Testis (tissue), 3 donors: ENCODE data around the gene KRTAP19-7. TPM values are rescaled to one million over a fixed set of nuclear protein-coding genes. Genes with fewer than 3 reads are reported as not detected.

Experiments
- DNase-seq: peaks from one replicate; pipeline ENCODE4 v3.0.0-alpha.2; 2019
- H3K27ac ChIP-seq, 2 donors: fragments of 200-600 bp; sonication (generic); one replicate each; pipeline ENCODE4 v1.5.1; 2019
- H3K27me3 ChIP-seq: fragments of 200-600 bp; sonication (generic); one replicate; pipeline ENCODE4 v1.5.1; 2019
- H3K36me3 ChIP-seq: fragments of 200-600 bp; sonication (generic); one replicate; pipeline ENCODE4 v1.5.1; 2017; ENCODE audit warnings: low read depth; ENCODE audit errors: missing control alignments
- H3K4me1 ChIP-seq: fragments of 200-600 bp; sonication (generic); one replicate; pipeline ENCODE4 v1.5.1; 2019
- H3K4me3 ChIP-seq, 2 donors: fragments of 200-600 bp; sonication (generic); one replicate each; pipeline ENCODE4 v1.5.1; 2017 to 2019
- H3K9me3 ChIP-seq: fragments of 200-600 bp; sonication (generic); one replicate; pipeline ENCODE4 v1.5.1; 2017
- POLR2A ChIP-seq: fragments of 450-650 bp; IDR thresholded peaks from one replicate; pipeline ENCODE4 v1.6.1; 2017; ENCODE audit warnings: antibody characterized with exemption, mild to moderate bottlenecking, moderate library complexity
- WGBS, 2 donors: methylation state at CpG; one replicate each; pipeline ENCODE4 v1.1.5; 2018; 5-methylcytosine and 5-hydroxymethylcytosine counted together
- intact Hi-C: fragments of 100-400 bp; cut with DNase I; formaldehyde crosslinking; loops from one replicate; pipeline ENCODE4 v1.15.1; 2023; ENCODE audit warnings: low total_unique reads
- polyA plus RNA-seq: library from polyadenylated mRNA; stranded (reverse); fragments of 350-450 nt; fragmentation: Illumina TruSeq; extraction: RNeasy Lipid Tissue Mini Kit (QIAGEN cat#74804); gene quantifications from one replicate; pipeline ENCODE4 v1.2.3, GENCODE V29; 2014; ENCODE audit warnings: low read depth, low replicate concordance; ENCODE audit not compliant: insufficient read depth
- total RNA-seq, 2 donors: library from RNA; depleted of rRNA; stranded (reverse); fragments of >200 nt; gene quantifications; one replicate each; pipeline ENCODE4 v1.2.3, GENCODE V29; 2016
- TF ChIP-seq, protein P1 (sequence below), 3 experiments: fragments of 450-650 bp in 2 of 3; fragments of 200-600 bp in 1 of 3; sonication (generic) in 1 of 3; IDR thresholded peaks; one replicate each; pipeline ENCODE4 v1.5.1; 2016 to 2019; ENCODE audit warnings: antibody characterized with exemption in 3 of 3, mild to moderate bottlenecking in 2 of 3, moderate library complexity in 1 of 3

Gene KRTAP19-7
- total and polyA plus RNA-seq, 3 donors from 2014 or later: not detected

DNA sequence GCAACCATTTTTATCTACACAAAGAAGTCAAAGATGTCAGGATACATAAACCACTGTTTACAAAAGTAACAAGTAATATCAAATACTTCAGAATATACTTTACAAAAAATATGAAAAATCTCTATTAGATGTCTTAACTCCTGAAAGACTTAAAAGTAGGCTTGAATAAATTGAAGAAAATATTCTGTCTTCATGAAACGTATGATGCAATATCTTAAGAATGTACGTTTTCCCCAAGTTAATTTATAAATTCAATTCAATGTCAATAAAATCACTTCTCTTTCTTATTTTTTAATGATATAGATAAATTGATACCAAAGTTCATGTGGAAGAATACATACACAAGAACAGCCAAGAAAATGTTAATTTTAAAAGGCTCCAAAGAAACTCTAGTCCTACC is 6.0 kb downstream of the KRTAP19-7 start:
- H3K4me3 ChIP-seq: no peak overlapping the region
- no peak for DNase-seq
- no peaks in the 10 kb centered on the region for H3K9me3 ChIP-seq
- H3K36me3 ChIP-seq: no peaks in the 10 kb centered on the region
- H3K27me3 ChIP-seq: no peaks in the 10 kb centered on the region
- 86 to 98% methylated on average over 2 of the region's 2 CpGs for WGBS, 2 donors
- no peak overlapping the region for H3K27ac ChIP-seq
- intact Hi-C loops: no loop called here
- TF ChIP-seq, protein P1, sequence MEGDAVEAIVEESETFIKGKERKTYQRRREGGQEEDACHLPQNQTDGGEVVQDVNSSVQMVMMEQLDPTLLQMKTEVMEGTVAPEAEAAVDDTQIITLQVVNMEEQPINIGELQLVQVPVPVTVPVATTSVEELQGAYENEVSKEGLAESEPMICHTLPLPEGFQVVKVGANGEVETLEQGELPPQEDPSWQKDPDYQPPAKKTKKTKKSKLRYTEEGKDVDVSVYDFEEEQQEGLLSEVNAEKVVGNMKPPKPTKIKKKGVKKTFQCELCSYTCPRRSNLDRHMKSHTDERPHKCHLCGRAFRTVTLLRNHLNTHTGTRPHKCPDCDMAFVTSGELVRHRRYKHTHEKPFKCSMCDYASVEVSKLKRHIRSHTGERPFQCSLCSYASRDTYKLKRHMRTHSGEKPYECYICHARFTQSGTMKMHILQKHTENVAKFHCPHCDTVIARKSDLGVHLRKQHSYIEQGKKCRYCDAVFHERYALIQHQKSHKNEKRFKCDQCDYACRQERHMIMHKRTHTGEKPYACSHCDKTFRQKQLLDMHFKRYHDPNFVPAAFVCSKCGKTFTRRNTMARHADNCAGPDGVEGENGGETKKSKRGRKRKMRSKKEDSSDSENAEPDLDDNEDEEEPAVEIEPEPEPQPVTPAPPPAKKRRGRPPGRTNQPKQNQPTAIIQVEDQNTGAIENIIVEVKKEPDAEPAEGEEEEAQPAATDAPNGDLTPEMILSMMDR (IDR thresholded peaks at IDR 0.05): no peak
- no peak for TF ChIP-seq POLR2A
- no peaks in the 10 kb centered on the region for H3K4me1 ChIP-seq

DNA sequence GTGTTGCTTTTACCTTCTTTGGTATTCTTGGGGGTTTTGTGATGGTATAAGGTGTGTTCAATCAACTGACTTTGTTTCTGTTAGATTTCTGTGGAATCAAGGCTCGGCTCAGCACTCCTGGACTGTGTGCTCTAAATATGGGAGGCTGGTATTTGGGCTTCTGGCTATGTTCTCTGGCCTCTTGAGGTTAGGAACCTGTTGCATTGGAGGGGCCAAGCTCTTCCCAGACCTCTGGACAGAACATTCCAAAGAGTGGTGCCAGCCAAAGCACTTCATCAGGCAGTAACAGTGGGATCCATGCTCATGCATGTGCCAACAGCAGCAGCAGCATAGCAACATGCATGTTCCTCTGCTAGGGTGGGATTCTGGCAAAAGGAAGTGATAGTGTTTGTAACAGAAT is 8.3 kb downstream of the KRTAP19-7 start:
- H3K4me3 ChIP-seq: no peak overlapping the region
- no peaks in the 10 kb centered on the region for H3K36me3 ChIP-seq
- no peak for DNase-seq
- intact Hi-C loops: no loop called here
- H3K9me3 ChIP-seq: no peaks in the 10 kb centered on the region
- H3K4me1 ChIP-seq: no peaks in the 10 kb centered on the region
- no peak overlapping the region for H3K27ac ChIP-seq
- TF ChIP-seq, protein P1 (IDR thresholded peaks at IDR 0.05): no peak
- TF ChIP-seq POLR2A: no peak
- WGBS, 2 donors: 100% methylated on average over 1 of the region's 1 CpG
- H3K27me3 ChIP-seq: no peaks in the 10 kb centered on the region

DNA sequence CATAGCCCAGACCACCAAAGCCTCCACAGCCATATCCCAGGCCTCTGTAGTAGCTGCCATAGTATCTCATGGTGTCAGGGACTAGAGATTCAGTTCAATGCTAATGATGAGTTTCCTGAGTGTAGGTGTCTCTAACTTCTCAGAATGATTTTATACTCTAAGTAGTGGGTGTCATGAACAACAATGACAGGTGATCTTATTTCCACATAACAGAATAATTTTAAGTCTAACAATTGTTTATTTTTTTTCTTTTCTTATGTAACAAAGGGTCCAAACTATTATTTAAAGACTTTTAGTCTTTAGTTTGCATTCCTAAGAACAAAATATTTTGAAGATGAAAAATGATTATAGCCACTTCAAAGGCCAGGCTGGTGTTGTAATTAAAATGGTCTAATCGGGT is 19.4 kb downstream of the KRTAP19-7 start, which contains the start of gene KRTAP19-6:
KRTAP19-6 (minus strand) TSS at position 101 of the 400 bp plus-strand sequence; CDS start at position 70, 31 bp downstream.
- WGBS, 2 donors: 74 to 89% methylated on average over 1 of the region's 1 CpG
- intact Hi-C loops: no loop called here
- TF ChIP-seq POLR2A: no peak
- TF ChIP-seq, protein P1 (IDR thresholded peaks at IDR 0.05): no peak
- no peaks in the 10 kb centered on the region for H3K27me3 ChIP-seq
- no peaks in the 10 kb centered on the region for H3K36me3 ChIP-seq
- no peak within 1 kb of the TSS for H3K4me3 ChIP-seq
- no peak for DNase-seq
- no peaks in the 10 kb centered on the region for H3K4me1 ChIP-seq
- no peaks in the 10 kb centered on the region for H3K9me3 ChIP-seq
- H3K27ac ChIP-seq: no peak within 1 kb of the TSS

DNA sequence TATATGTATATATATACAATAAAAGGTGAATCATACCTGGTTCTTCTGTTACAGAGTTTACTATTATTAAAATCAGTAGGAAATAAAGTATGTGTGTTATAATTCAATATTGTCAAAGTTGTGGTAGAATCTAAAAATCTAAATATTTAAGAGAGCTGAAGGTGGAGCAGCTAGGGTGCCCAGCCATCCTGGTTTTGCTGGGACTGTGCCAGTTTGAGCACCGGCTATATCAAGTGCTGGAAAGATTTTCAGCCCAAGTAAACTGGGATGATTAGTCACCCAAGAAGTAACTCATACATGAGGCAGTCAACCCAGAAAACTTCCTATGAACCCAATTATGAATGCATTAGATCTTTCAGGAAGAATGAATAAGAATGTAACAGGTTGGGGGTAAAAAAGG is 42.2 kb downstream of the KRTAP19-7 start:
- Histone ChIP-seq H3K27ac (no peak overlapping the region), H3K9me3 (no peaks in the 10 kb centered on the region), H3K36me3 (no peaks in the 10 kb centered on the region), H3K4me1 (no peaks in the 10 kb centered on the region), H3K4me3 (no peak overlapping the region), H3K27me3 (no peaks in the 10 kb centered on the region)
- TF ChIP-seq, protein P1 (IDR thresholded peaks at IDR 0.05): no peak
- no peak for TF ChIP-seq POLR2A
- intact Hi-C loops: no loop called here
- no peak for DNase-seq
- 81 to 92% methylated on average over 1 of the region's 1 CpG for whole genome bisulfite sequencing, 2 donors

DNA sequence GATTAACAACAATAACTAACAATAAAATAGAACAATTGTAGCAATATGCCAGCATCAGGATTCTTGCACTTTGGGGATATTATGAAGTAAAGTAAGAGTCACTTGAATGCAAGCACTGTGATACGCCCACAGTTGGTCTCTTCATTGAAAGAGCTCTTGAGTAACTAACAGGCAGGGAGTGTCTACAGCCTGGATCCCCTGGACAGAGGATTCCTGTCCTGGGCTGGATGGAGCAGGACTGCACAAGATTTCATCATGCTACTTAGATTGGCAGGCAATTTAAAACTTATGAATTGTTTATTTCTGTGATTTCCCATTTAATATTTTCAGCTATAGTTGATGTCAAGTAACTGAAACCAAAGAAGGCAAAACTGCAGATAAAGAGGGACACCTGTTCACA is 45.4 kb downstream of the KRTAP19-7 start:
- intact Hi-C loops: no loop called here
- DNase-seq: no peak
- Histone ChIP-seq H3K4me1 (no peaks in the 10 kb centered on the region), H3K9me3 (no peaks in the 10 kb centered on the region), H3K27me3 (no peaks in the 10 kb centered on the region), H3K27ac (no peak overlapping the region), H3K36me3 (no peaks in the 10 kb centered on the region), H3K4me3 (no peak overlapping the region)
- TF ChIP-seq POLR2A: no peak
- TF ChIP-seq, protein P1 (IDR thresholded peaks at IDR 0.05): no peak
- 79 to 88% methylated on average over 1 of the region's 1 CpG for WGBS, 2 donors
